ENCODE measurements around the gene NKTR.

Gene NKTR

GRCh38 chr3:42651248-42652091, 51.0 kb downstream of the NKTR start:
- DNase-seq: no peak

GRCh38 chr3:42652251-42652610, 51.7 kb downstream of the NKTR start:
- DNase-seq: no peak

- no peak for DNase-seq
Measured at GRCh38 chr3:42652611-42653302, 52.3 kb downstream of the NKTR start.

- no peak for DNase-seq
Measured at GRCh38 chr3:42653303-42653559, 52.7 kb downstream of the NKTR start.

GRCh38 chr3:42653560-42654330, 53.3 kb downstream of the NKTR start, which contains the start of gene ZBTB47:
Gene ZBTB47, plus strand, starts transcription at chr3:42653697. Its CDS starts 4,659 bp downstream, at chr3:42658356.
- DNase-seq: no peak

GRCh38 chr3:42654331-42655201, 54.1 kb downstream of the NKTR start:
- DNase-seq: no peak

GRCh38 chr3:42655331-42655888, 54.9 kb downstream of the NKTR start:
- DNase-seq: no peak

- no peak for DNase-seq
Measured at GRCh38 chr3:42655980-42656679, 55.6 kb downstream of the NKTR start.

GRCh38 chr3:42656680-42657610, 56.5 kb downstream of the NKTR start:
- no peak for DNase-seq

GRCh38 chr3:42657675-42658074, 57.2 kb downstream of the NKTR start:
- DNase-seq: no peak

GRCh38 chr3:42658091-42658770, 57.7 kb downstream of the NKTR start:
- no peak for DNase-seq

- no peak for DNase-seq
Measured at GRCh38 chr3:42658771-42659390, 58.4 kb downstream of the NKTR start.

GRCh38 chr3:42659451-42660130, 59.1 kb downstream of the NKTR start:
- no peak for DNase-seq

- DNase-seq: no peak
Measured at GRCh38 chr3:42660131-42660715, 59.7 kb downstream of the NKTR start.

GRCh38 chr3:42660898-42661297, 60.4 kb downstream of the NKTR start:
- DNase-seq: no peak

GRCh38 chr3:42661593-42662022, 61.1 kb downstream of the NKTR start:
- no peak for DNase-seq

GRCh38 chr3:42662037-42662812, 61.7 kb downstream of the NKTR start:
- no peak for DNase-seq
